K562 treated with DMSO at 1 percent for 24 hours (cell line): ENCODE data around the gene SIRT3. TPM values are rescaled to one million over a fixed set of nuclear protein-coding genes. Genes with fewer than 3 reads are reported as not detected.

Experiments
- total RNA-seq: library from RNA; unstranded; fragments of 300-600 nt; gene quantifications from 2 replicates; pipeline ENCODE4 v1.2.3, GENCODE V29; 2022; ENCODE audit warnings: low read depth; ENCODE audit not compliant: insufficient read depth

SIRT3 gene
- total RNA-seq = 27.0 and 39.8 TPM in 2 replicates

GRCh38 chr11:235997-236773, at the start of gene SIRT3:
TSS of gene SIRT3 (minus strand) at chr11:236342. CDS start at chr11:236328, 14 bp downstream.

GRCh38 chr11:278001-278951, 42.1 kb upstream of the SIRT3 start, which contains the start of gene NLRP6:
TSS of gene NLRP6 (plus strand) at chr11:278407. CDS start at chr11:278570, 163 bp downstream.

GRCh38 chr11:236774-237767, 929 bp upstream of the SIRT3 start, which contains the start of gene PSMD13:
TSS of gene PSMD13 (plus strand) at chr11:236976. CDS start at chr11:237050, 74 bp downstream.

GRCh38 chr11:207208-207862, 28.8 kb downstream of the SIRT3 start, which contains the start of the genes BET1L and RIC8A:
TSS of gene BET1L (minus strand) at chr11:207399. CDS start at chr11:207321, 78 bp downstream.
TSS of gene RIC8A (plus strand) at chr11:207708. CDS start at chr11:208855, 1,147 bp downstream.

GRCh38 chr11:192674-193128, 43.4 kb downstream of the SIRT3 start, which contains the start of gene SCGB1C1:
TSS of gene SCGB1C1 (plus strand) at chr11:193078. CDS start at chr11:193100, 22 bp downstream.

Other genes starting within 250 kb of the SIRT3 start
- gene SCGB1C1, start 43.3 kb downstream of the SIRT3 start, total RNA-seq = not detected in 2 replicates
- gene BET1L, start 28.9 kb downstream of the SIRT3 start, total RNA-seq = 54.9 and 55.4 TPM in 2 replicates
- gene RIC8A, start 28.6 kb downstream of the SIRT3 start, total RNA-seq = 128 and 143 TPM in 2 replicates
- gene PSMD13, start 634 bp upstream of the SIRT3 start, total RNA-seq = 173 and 177 TPM in 2 replicates
- gene NLRP6, start 42.1 kb upstream of the SIRT3 start, total RNA-seq = 1.2 and 3.3 TPM in 2 replicates
- gene PGGHG, start 52.8 kb upstream of the SIRT3 start, total RNA-seq = 27.6 and 29.2 TPM in 2 replicates
- gene IFITM5, start 63.2 kb upstream of the SIRT3 start, total RNA-seq = not detected in 2 replicates
- 327 and 343 TPM in 2 replicates for gene IFITM2, start 71.5 kb upstream of the SIRT3 start, total RNA-seq
- 817 and 870 TPM in 2 replicates for gene IFITM1, start 77.7 kb upstream of the SIRT3 start, total RNA-seq
- 221 and 261 TPM in 2 replicates for gene IFITM3, start 84.5 kb upstream of the SIRT3 start, total RNA-seq
- gene B4GALNT4, start 133.2 kb upstream of the SIRT3 start, total RNA-seq = 9.3 and 14.9 TPM in 2 replicates
- gene PKP3, start 157.9 kb upstream of the SIRT3 start, total RNA-seq = 76.7 and 82.1 TPM in 2 replicates
- 178 and 181 TPM in 2 replicates for gene SIGIRR, start 178.7 kb upstream of the SIRT3 start, total RNA-seq
- gene ANO9, start 205.7 kb upstream of the SIRT3 start, total RNA-seq = 7.5 and 9.6 TPM in 2 replicates
- gene PTDSS2, start 213.9 kb upstream of the SIRT3 start, total RNA-seq = 55.5 and 69.8 TPM in 2 replicates